CD4-positive, alpha-beta memory T cell (primary cell): ENCODE measurements around the gene HCK. TPM values are rescaled to one million over a fixed set of nuclear protein-coding genes. Genes with fewer than 3 reads are reported as not detected.
"Not testable (repeated sequence)": the region's sequence is repeated elsewhere in the genome, so short reads cannot be mapped to it uniquely, and the experiment has no call there.

Source experiments
- CTCF ChIA-PET: fragments of 350-600 bp; sonication (Branson Sonifier 250); formaldehyde crosslinking; loops from one replicate; lab custom pipeline; 2021; ENCODE audit warnings: inconsistent platforms; ENCODE audit not compliant: partially characterized antibody; lab: Charles Lee
- POLR2A ChIA-PET: fragments of 350-600 bp; sonication (Branson Sonifier 250); formaldehyde crosslinking; loops from one replicate; lab custom pipeline; 2021; ENCODE audit not compliant: partially characterized antibody; lab: Charles Lee
- DNase-seq, 5 donors: peaks; one replicate each; pipeline versions ENCODE4 v3.0.0 to v3.0.0-alpha.2; 2020 to 2022; ENCODE audit warnings: mixed read lengths in 1 of 5
- H3K27ac ChIP-seq: one replicate; pipeline ENCODE4 v1.7.0; 2013; ENCODE audit warnings: low read depth, low read length
- H3K27me3 ChIP-seq: 2 replicates; pipeline ENCODE4 v1.7.0; 2013; ENCODE audit warnings: mild to moderate bottlenecking, low read length, moderate library complexity; ENCODE audit not compliant: insufficient read depth
- H3K36me3 ChIP-seq: 2 replicates; pipeline ENCODE4 v1.7.0; 2013; ENCODE audit warnings: mild to moderate bottlenecking, low read length, moderate library complexity; ENCODE audit not compliant: insufficient read depth
- H3K4me1 ChIP-seq: 2 replicates; pipeline ENCODE4 v1.7.0; 2013; ENCODE audit warnings: mild to moderate bottlenecking, low read length, moderate library complexity; ENCODE audit not compliant: insufficient read depth
- H3K4me3 ChIP-seq, 2 donors: one replicate each; pipeline ENCODE4 v1.7.0; 2013; ENCODE audit warnings: low read length in 2 of 2, mild to moderate bottlenecking in 1 of 2
- H3K9me3 ChIP-seq, 2 donors: one replicate each; pipeline ENCODE4 v1.7.0; 2013; ENCODE audit warnings: low read length in 2 of 2, control low read depth in 1 of 2; ENCODE audit not compliant: control insufficient read depth in 1 of 2
- H3K27ac Mint-ChIP-seq, 7 donors: one replicate each; pipeline ENCODE4 v1.8.0; 2020 to 2021; ENCODE audit warnings: mixed read lengths in 7 of 7, mild to moderate bottlenecking in 6 of 7, inconsistent platforms in 3 of 7, moderate library complexity in 3 of 7
- H3K27me3 Mint-ChIP-seq, 2 donors: one replicate each; pipeline ENCODE4 v1.8.0; 2020 to 2021; ENCODE audit warnings: mixed read lengths in 2 of 2
- H3K36me3 Mint-ChIP-seq, 2 donors: one replicate each; pipeline ENCODE4 v1.8.0; 2020 to 2021; ENCODE audit warnings: mixed read lengths in 2 of 2, inconsistent platforms in 1 of 2, mild to moderate bottlenecking in 1 of 2
- H3K4me1 Mint-ChIP-seq, 4 donors: one replicate each; pipeline ENCODE4 v1.8.0; 2020 to 2021; ENCODE audit warnings: mixed read lengths in 4 of 4, mild to moderate bottlenecking in 1 of 4
- H3K4me3 Mint-ChIP-seq, 8 donors: one replicate each; pipeline ENCODE4 v1.8.0; 2020 to 2021; ENCODE audit warnings: mixed read lengths in 8 of 8, mild to moderate bottlenecking in 7 of 8, moderate library complexity in 6 of 8, inconsistent platforms in 3 of 8
- H3K9me3 Mint-ChIP-seq, 8 donors: one replicate each; pipeline ENCODE4 v1.8.0; 2020 to 2021; ENCODE audit warnings: mixed read lengths in 8 of 8, mild to moderate bottlenecking in 5 of 8, inconsistent platforms in 3 of 8, moderate library complexity in 1 of 8
- intact Hi-C: fragments of 100-400 bp; cut with micrococcal nuclease; formaldehyde crosslinking; loops from one replicate; pipeline ENCODE4 v1.15.1; 2023
- polyA plus RNA-seq, 2 donors: library from polyadenylated mRNA; unstranded; fragments of 300-500 nt; fragmentation: Illumina TruSeq; gene quantifications; one replicate each; pipeline ENCODE4 v1.2.3, GENCODE V29; 2021
- total RNA-seq, 2 experiments: library from RNA; stranded (reverse); gene quantifications; one replicate each; pipeline ENCODE4 v1.2.3, GENCODE V29; 2021

Gene HCK
- total and polyA plus RNA-seq, 4 experiments from 2014 or later, result 0.09 to 1.3 (median 0.75) TPM

DNA sequence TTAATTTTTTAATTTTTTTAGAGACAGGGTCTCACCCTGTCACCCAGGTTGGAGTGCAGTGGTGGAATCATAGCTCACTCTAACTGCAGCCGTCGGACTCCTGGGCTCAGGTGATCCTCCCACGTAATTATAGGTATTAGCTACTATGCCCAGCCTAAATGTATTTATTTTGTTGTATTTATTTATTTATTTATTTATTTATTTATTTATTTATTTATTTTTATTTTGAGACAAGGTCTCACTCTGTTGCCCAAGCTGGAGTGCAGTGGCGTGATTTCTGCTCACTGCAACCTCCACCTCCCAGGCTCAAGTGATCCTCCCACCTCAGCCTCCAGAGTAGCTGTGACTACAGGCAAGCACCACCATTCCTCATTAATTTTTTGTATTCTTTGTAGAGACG lies 66.4 kb downstream of the HCK start:
- H3K27ac ChIP-seq, H3K27ac Mint-ChIP-seq, H3K4me3 Mint-ChIP-seq, H3K27me3 ChIP-seq, DNase-seq, POLR2A ChIA-PET, H3K27me3 Mint-ChIP-seq, H3K9me3 ChIP-seq, H3K4me3 ChIP-seq, H3K9me3 Mint-ChIP-seq, intact Hi-C loops, H3K36me3 ChIP-seq: not testable (repeated sequence)
- peaks cover 21% of the 10 kb centered on the region for H3K4me1 ChIP-seq
- Mint-ChIP-seq H3K4me1 (peaks cover 25 to 43% (median 33%) of the 10 kb centered on the region in 4 donors), H3K36me3 (peaks cover 5 to 14% of the 10 kb centered on the region in 2 donors)
- CTCF ChIA-PET, result interaction anchor here (1.0 to 2.6 kb wide), 2 partner anchors 9 to 11 kb away, joined by 3 to 6 read pairs; partner anchors contain the start of gene TM9SF4

DNA sequence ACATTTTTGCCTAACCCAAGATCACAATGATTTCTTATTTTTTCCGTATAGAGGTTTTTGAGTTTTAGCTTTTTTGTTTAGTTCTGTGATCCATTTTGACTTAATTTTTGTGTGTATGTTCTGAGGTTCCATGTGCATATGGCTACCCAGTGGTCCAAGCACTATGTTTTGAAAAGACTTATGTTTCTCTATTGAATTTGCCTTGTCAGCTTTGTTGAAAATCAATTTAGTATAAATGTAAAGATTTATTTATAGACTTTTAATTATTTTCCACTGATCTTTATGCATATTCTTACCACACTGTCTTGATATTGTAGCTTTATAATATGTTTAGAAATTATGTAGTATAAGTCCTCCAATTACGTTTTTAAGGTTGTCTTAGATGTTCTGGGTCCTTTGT lies 67.7 kb downstream of the HCK start:
- Mint-ChIP-seq H3K4me1 (peaks cover 18 to 31% (median 25%) of the 10 kb centered on the region in 4 donors), H3K9me3 (no peaks in the 10 kb centered on the region), H3K27me3 (no peaks in the 10 kb centered on the region), H3K4me3 (no peak overlapping the region), H3K36me3 (peaks cover 10 to 16% of the 10 kb centered on the region in 2 donors), H3K27ac (no peak overlapping the region)
- Histone ChIP-seq H3K4me1 (peaks cover 11% of the 10 kb centered on the region), H3K36me3 (peaks cover under 1% of the 10 kb centered on the region), H3K4me3 (no peak overlapping the region), H3K27ac (no peak overlapping the region), H3K9me3 (no peaks in the 10 kb centered on the region), H3K27me3 (no peaks in the 10 kb centered on the region)
- ChIA-PET CTCF (interaction anchor here (2.6 kb wide), 1 partner anchor 10 kb away, joined by 6 read pairs; the partner anchor contains the start of gene TM9SF4), POLR2A (no interaction called here)
- DNase-seq, result no peak
- intact Hi-C loops, result no loop called here

DNA sequence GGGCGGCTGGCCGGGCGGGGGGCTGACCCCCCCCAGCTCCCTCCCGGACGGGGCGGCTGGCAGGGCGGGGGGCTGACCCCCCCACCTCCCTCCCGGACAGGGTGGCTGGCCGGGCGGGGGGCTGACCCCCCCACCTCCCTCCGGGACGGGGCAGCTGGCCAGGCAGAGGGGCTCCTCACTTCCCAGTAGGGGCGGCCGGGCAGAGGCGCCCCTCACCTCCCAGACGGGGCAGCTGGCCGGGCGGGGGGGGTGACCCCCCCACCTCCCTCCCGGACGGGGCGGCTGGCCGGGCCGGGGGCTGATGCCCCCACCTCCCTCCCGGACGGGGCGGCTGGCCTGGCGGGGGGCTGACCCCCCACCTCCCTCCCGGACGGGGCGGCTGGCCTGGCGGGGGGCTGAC lies 69.9 kb downstream of the HCK start:
- not testable (repeated sequence) for H3K36me3 ChIP-seq, H3K4me3 Mint-ChIP-seq
- H3K4me1 Mint-ChIP-seq, result peaks cover 8 to 18% (median 12%) of the 10 kb centered on the region in 4 donors

DNA sequence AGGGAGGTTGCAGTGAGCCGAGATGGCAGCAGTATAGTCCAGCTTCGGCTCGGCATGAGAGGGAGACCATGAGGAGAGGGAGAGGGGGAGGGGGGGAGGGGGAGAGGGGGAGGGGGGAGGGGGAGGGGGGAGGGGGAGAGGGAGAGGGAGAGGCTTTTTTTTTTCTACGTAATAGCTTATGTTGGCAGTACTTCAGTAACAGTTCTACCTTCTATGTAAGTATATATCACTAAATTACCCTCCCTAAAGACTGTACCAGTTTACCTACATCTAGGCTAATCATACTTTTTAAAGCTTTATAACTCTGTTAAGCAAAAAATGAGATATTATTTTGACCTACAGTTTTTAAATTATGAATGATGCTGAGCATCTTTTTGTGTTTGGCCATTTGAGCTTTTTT lies 71.0 kb downstream of the HCK start:
- H3K9me3 ChIP-seq, result no peaks in the 10 kb centered on the region
- intact Hi-C loops, result no loop called here
- H3K9me3 Mint-ChIP-seq, result peaks cover 0 to 2% (median 0%) of the 10 kb centered on the region in 8 donors
- no peak overlapping the region for H3K27ac ChIP-seq
- DNase-seq, result no peak
- no peak overlapping the region for H3K4me3 ChIP-seq
- peaks cover 6% of the 10 kb centered on the region for H3K36me3 ChIP-seq
- H3K4me1 ChIP-seq, result no peaks in the 10 kb centered on the region
- ChIA-PET CTCF (no interaction called here), POLR2A (no interaction called here)
- H3K27ac Mint-ChIP-seq, result no peak overlapping the region
- peaks cover under 1 to 10% (median 7%) of the 10 kb centered on the region in 4 donors for H3K4me1 Mint-ChIP-seq
- H3K4me3 Mint-ChIP-seq, result no peak overlapping the region
- H3K36me3 Mint-ChIP-seq, result peaks cover 12% of the 10 kb centered on the region in 2 donors
- no peaks in the 10 kb centered on the region for H3K27me3 ChIP-seq
- no peaks in the 10 kb centered on the region for H3K27me3 Mint-ChIP-seq

More for the DNA sequence above, 69.9 kb downstream of the HCK start:
- H3K27me3 Mint-ChIP-seq, CTCF ChIA-PET, H3K9me3 ChIP-seq, H3K27ac Mint-ChIP-seq, intact Hi-C loops, H3K27me3 ChIP-seq, H3K27ac ChIP-seq, DNase-seq, H3K9me3 Mint-ChIP-seq, H3K4me1 ChIP-seq, POLR2A ChIA-PET, H3K4me3 ChIP-seq: not testable (repeated sequence)
- H3K36me3 Mint-ChIP-seq, result peaks cover 12% of the 10 kb centered on the region in 2 donors

DNA sequence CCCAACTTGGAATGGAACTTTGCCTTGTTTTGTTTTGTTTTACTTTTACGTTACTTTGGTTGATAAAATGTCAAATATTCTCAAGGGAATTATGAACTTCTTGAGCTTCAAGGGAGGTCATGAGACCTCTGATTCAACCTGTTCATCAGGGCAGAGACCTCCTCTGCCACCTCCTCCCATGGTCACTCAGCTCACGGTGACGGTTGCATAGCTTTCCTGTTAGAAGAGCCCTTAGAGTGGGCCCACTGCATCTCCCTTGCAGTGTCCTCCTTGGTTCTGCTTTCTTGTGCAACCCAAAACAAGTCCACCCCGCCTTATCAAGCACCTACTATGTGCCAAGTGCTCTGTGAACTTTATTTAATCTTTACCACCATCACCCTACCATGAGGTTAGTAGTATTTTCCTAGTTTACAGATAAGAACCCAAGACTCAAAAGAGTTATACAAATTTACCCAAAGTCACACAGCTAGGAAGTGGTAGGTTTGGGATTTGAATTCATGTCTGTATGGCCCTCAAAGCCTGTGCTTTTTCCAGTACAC lies 72.9 kb downstream of the HCK start:
- Histone ChIP-seq H3K9me3 (no peaks in the 10 kb centered on the region), H3K4me3 (no peak overlapping the region), H3K27ac (no peak overlapping the region), H3K4me1 (no peaks in the 10 kb centered on the region), H3K36me3 (peaks cover 6% of the 10 kb centered on the region), H3K27me3 (no peaks in the 10 kb centered on the region)
- Mint-ChIP-seq H3K27ac (no peak overlapping the region), H3K36me3 (peaks cover 11 to 12% of the 10 kb centered on the region in 2 donors), H3K9me3 (peaks cover 0 to 2% (median 0%) of the 10 kb centered on the region in 8 donors), H3K4me3 (no peak overlapping the region), H3K27me3 (no peaks in the 10 kb centered on the region), H3K4me1 (peaks cover 0 to 10% (median 8%) of the 10 kb centered on the region in 4 donors)
- intact Hi-C loops, result no loop called here
- CTCF ChIA-PET, result no interaction called here
- no peak for DNase-seq
- POLR2A ChIA-PET, result no interaction called here

DNA sequence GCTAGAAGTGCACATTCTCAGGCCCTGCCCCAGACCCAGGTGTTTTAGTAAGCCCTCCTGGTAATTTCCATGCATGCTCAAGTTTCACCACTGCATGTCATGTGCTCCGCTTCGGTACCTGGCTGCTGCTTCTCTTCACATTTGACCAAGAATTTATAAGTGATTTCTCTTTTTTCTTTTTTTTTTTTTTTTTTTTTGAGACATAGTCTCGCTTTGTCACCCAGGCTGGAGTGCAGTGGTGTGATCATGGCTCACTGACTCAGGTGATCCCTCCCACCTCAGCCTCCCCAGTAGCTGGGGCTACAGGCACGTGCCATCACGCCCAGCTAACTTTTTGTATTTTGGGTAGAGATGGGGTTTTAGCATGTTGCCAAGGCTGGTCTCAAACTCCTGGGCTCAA lies 73.5 kb downstream of the HCK start:
- peaks cover 0 to 2% (median 0%) of the 10 kb centered on the region in 8 donors for H3K9me3 Mint-ChIP-seq
- ChIA-PET CTCF (no interaction called here), POLR2A (no interaction called here)
- intact Hi-C loops, result no loop called here
- Histone ChIP-seq H3K9me3 (no peaks in the 10 kb centered on the region), H3K27ac (no peak overlapping the region), H3K27me3 (no peaks in the 10 kb centered on the region), H3K4me3 (no peak overlapping the region), H3K36me3 (peaks cover 6% of the 10 kb centered on the region), H3K4me1 (no peaks in the 10 kb centered on the region)
- no peaks in the 10 kb centered on the region for H3K27me3 Mint-ChIP-seq
- peaks cover 0 to 13% (median 8%) of the 10 kb centered on the region in 4 donors for H3K4me1 Mint-ChIP-seq
- H3K27ac Mint-ChIP-seq, result no peak overlapping the region
- peaks cover 11 to 12% of the 10 kb centered on the region in 2 donors for H3K36me3 Mint-ChIP-seq
- DNase-seq, result no peak
- no peak overlapping the region for H3K4me3 Mint-ChIP-seq

DNA sequence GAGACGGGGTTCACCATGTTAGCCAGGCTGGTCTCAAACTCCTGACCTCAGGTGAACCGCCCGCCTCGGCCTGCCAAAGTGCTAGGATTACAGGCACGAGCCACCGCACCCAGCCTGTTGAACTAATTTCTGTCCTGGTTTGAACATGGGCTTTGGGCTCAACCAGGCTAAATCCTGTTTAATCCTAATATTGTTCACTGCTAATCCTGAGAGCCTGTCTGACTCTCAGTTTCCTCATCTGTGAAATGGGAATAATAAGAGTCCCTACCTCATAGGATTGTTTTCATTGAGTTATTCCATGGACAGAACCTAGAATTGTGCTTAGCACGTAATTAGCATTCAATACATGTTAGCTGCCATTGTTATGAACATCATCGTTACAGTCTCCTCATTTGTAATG lies 74.9 kb downstream of the HCK start:
- no peak for DNase-seq
- H3K27ac ChIP-seq, result no peak overlapping the region
- H3K27me3 Mint-ChIP-seq, result no peaks in the 10 kb centered on the region
- H3K36me3 ChIP-seq, result peaks cover 6% of the 10 kb centered on the region
- no peaks in the 10 kb centered on the region for H3K27me3 ChIP-seq
- H3K4me1 ChIP-seq, result no peaks in the 10 kb centered on the region
- H3K4me3 ChIP-seq, result no peak overlapping the region
- H3K27ac Mint-ChIP-seq, result no peak overlapping the region
- H3K9me3 Mint-ChIP-seq, result peaks cover 0 to 2% (median 0%) of the 10 kb centered on the region in 8 donors
- ChIA-PET POLR2A (no interaction called here), CTCF (no interaction called here)
- peaks cover 13% of the 10 kb centered on the region in 2 donors for H3K36me3 Mint-ChIP-seq
- H3K4me1 Mint-ChIP-seq, result peaks cover 4 to 21% (median 13%) of the 10 kb centered on the region in 4 donors
- H3K4me3 Mint-ChIP-seq, result no peak overlapping the region
- no peaks in the 10 kb centered on the region for H3K9me3 ChIP-seq
- intact Hi-C loops, result no loop called here
